ENCODE data around the gene C1QL2.

DNA sequence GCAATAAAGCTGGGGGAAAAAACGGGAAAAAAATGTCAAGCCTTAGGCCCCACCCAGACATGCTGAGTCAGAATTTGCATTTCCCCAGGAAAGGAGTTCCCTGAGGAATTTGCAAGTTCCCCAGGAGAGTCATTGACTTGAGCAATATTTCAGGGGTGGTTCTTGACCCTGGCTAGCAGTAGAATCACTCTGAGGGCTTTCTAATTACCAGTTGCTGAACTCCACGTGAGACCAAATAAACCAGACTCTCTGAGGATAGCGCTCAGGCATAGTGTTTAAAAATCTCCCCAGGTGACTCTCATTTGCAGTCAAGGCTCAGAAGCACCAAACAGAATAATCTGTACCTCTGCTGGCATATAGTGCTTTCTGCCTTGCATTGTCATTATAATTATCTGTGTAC lies 48.7 kb downstream of the C1QL2 start:
- TF ChIP-seq ZBTB7A (IDR thresholded peaks at IDR 0.05; ENCODE audit: low read depth) = no peak
- TF ChIP-seq, protein P1, sequence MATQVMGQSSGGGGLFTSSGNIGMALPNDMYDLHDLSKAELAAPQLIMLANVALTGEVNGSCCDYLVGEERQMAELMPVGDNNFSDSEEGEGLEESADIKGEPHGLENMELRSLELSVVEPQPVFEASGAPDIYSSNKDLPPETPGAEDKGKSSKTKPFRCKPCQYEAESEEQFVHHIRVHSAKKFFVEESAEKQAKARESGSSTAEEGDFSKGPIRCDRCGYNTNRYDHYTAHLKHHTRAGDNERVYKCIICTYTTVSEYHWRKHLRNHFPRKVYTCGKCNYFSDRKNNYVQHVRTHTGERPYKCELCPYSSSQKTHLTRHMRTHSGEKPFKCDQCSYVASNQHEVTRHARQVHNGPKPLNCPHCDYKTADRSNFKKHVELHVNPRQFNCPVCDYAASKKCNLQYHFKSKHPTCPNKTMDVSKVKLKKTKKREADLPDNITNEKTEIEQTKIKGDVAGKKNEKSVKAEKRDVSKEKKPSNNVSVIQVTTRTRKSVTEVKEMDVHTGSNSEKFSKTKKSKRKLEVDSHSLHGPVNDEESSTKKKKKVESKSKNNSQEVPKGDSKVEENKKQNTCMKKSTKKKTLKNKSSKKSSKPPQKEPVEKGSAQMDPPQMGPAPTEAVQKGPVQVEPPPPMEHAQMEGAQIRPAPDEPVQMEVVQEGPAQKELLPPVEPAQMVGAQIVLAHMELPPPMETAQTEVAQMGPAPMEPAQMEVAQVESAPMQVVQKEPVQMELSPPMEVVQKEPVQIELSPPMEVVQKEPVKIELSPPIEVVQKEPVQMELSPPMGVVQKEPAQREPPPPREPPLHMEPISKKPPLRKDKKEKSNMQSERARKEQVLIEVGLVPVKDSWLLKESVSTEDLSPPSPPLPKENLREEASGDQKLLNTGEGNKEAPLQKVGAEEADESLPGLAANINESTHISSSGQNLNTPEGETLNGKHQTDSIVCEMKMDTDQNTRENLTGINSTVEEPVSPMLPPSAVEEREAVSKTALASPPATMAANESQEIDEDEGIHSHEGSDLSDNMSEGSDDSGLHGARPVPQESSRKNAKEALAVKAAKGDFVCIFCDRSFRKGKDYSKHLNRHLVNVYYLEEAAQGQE (IDR thresholded peaks at IDR 0.05; ENCODE audit: low read depth) = no peak
- TF ChIP-seq CREB1 (IDR thresholded peaks at IDR 0.05; ENCODE audit: low read depth) = no peak
- TF ChIP-seq EP300 (IDR thresholded peaks at IDR 0.05; ENCODE audit: borderline replicate concordance) = no peak
- TF ChIP-seq YY1 (IDR thresholded peaks at IDR 0.05; ENCODE audit: low read depth) = no peak

All from Ishikawa (cell line).